Endothelial cell of hepatic sinusoid (primary cell): Measurements from ENCODE around the gene CAT.

Experiments used
- in situ Hi-C: cut with HindIII; loops from 2 replicates; pipeline ENCODE4 v1.10.0; 2017; ENCODE audit warnings: low sequenced_read_pairs

CAT gene

DNA sequence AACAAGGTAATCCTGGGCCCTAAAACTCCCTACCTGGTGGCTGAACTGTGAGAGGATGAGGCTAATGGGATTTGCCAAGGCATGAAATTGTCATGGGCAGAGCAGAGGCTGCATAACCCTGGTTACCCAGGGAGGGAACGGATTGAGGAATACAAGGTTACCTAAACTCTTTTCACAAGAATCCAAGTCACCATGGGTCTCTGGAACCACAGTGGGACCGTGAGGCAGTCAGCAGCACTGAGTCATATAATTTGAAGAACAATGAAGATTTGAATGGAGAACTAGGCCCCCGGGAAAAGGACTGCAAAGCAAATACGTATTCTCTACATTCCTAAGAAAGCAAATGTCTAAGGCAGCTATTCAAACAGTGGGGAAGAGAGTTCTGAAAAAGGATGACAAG, 19.8 kb downstream of the CAT start:
- in situ Hi-C loops, result no loop called here

DNA sequence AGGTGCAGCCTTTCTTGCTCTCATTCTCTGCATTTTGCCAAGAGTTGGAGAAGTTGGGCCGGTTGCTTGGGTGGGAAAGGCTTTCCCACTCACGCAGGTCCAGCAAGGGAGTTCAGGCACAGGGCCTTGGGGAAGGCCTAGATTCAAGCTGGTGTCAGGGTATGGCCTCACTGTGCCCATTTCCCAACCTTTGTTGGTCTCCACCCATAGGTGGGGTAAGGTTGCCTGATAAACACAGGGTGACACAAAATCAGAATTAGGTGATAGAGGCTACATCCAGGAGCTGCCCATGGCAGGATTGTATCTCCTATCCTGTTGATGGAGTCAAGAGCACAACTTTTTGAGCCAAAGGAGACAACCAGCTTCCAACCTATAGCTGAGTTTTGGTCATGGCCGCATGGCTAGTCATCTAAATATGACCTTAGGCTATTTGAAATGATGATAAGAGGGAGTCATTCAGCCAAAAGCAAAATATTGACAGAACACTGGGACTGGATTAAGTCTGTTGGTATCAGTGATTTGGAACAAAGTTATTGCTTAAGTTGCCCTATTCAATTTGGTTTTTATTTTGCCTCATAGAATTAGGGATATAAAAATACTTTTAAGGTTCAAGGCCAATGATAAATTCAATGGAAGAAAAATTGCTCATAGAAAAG, 20.9 kb downstream of the CAT start:
- in situ Hi-C loops, result no loop called here

DNA sequence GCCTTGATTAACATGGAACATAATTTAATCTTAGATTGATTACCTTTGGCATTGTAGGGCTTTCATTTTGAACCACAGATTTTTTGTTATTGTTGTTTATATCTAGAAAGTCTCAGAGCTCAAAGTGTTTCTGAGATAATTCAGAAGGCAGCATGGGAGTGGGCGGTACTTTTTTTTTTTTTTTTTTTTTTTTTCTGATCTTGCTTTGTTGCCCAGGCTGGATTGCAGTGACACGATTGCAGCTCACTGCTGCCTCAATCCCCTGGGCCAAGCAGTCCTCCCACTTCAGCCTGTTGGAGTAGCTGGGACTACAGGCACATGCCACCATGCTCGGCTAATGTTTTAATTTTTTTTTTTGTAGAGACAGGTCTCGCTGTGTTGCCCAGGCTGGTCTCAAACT, 21.5 kb downstream of the CAT start:
- in situ Hi-C loops, result no loop called here

DNA sequence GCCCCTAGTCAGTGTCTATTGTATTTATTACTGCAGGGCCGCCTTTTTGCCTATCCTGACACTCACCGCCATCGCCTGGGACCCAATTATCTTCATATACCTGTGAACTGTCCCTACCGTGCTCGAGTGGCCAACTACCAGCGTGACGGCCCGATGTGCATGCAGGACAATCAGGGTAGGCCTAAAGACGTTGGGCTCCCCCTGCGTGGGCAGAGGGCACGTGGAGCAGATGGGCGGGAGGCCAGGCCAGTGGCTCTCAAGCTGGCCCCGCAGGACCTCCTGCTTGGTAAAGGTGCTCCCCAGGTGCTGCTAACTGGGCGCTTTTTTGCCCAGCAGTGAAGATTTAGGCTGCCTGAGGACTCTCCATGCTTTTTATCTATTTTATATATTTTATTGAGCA, 22.5 kb downstream of the CAT start:
- in situ Hi-C loops, result no loop called here

DNA sequence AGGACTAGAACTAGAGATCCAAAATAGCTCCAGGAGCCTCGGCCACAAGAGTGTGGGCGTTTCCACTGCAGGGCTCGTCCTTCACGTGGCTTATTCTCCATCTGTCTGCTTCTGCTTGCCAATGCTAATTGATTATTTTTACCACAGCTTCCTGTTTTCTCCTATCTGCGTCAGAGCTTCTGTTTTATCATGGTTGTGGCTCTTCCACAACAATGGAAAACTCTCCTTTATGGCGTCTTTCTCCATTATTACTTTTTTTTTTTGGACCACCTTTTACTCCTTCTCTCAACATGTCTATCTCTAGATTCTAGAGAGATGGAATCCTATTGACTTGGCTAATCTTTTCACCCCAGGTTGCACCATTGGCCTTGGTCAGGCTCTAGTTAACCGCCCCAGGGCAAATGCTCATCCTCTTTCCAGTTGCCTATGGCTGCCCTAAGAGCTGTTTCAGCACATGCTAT, 25.9 kb downstream of the CAT start:
- in situ Hi-C loops, result loop anchor here (5.0 kb wide), 1 partner anchor 38 kb away; no protein-coding TSS in a partner anchor

DNA sequence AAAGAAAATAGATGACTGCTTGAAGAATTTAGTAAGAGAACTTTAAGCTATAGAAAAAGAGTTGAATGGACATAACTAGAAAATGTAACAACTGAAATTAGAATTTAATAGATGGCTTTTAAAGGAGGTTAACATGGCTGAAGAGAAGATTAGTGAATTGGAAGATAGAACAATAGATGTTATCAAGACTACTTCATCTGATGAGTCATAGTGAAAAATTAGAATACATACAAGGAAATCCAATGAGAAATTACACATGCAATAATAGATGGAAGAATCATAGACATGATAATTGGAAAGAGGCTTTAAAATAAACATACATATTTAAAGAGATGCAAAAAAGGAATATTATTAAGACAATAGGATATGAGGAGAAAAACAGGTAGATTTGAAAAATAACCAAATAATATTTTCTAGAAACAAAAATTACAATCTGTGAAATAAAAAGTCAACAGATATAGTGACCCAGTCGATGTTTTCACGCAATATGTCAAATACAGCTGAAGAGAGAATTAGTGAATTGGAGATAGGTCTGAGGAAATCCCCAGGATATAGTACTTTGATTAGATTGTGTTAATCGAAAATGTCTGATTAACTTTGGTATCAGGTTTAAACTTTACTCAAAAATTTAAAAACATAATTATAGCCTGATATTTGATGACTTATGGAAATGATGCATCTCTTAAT, 28.2 kb downstream of the CAT start:
- in situ Hi-C loops, result loop anchor here (5.0 kb wide), 1 partner anchor 35 kb away; no protein-coding TSS in a partner anchor

DNA sequence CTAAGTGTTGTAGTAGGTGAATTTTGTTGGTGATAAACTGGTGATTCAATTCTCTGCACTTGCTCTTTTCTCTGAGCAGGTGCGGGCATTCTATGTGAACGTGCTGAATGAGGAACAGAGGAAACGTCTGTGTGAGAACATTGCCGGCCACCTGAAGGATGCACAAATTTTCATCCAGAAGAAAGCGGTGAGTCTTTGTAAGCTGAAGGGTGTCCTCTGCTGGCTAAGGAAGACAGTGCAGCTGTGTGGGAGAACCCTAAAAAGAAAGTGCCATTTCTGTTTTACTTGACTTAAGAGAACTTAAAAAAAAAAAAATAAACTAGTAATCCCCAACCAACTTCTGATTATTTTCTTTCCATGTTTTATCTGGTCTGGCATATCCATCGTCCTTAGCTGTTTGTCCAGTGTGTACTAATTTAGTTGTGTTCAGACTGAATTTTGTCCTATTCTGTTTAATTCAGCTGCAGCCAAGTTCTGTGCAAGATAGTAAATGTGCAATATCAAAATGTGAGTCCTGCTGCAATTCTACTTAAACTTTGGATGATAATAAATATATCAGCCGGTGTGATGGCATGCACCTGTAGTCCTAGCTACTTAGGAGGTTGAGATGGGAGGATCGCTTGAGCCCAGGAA, 29.6 kb downstream of the CAT start:
- in situ Hi-C loops, result loop anchor here (5.0 kb wide), 1 partner anchor 34 kb away; no protein-coding TSS in a partner anchor

DNA sequence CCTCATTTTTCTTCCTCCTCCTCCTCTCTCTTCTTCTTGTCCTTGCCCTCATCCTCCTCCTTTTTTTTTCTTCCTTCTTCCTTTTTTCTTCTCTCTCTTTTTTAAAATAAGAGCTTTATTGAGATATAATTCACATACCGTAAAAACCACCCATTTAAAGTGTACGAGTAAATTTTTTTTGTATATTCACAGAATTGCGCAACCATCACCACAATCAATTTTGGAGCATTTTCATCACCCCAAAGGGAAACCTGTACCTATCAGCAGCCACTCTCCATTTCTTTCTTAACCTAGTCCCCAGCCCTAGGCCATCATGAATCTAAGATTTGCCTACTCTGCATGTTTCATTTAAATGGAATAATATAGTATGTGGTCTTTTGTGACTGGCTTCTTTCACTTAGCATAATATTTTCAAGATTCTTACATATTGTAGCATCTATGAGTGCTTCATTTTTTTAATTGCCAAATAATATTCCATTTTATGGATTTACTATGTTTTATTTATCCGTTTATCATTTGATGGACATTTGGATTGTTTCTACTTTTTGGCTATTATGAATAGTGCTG, 35.0 kb downstream of the CAT start:
- in situ Hi-C loops, result no loop called here

DNA sequence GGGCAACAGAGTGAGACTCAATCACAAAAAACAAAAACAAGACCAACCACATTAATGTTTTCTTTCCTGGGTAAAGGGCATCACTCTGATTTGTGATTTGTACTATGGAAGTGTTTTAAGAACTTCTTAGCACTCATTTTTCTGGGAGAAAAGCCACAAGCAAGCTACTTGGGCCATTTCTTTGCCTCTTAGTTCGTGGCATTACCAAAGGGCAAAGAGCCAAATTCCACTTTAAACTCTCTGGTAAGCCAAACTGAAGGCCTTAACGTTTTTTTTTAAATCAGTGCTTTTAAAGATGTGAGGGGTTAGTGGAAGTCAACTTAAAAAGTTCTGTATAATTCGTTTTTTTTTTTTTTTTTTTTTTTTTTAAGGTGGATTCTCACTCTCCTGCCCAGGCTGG, 36.9 kb downstream of the CAT start:
- in situ Hi-C loops, result no loop called here

DNA sequence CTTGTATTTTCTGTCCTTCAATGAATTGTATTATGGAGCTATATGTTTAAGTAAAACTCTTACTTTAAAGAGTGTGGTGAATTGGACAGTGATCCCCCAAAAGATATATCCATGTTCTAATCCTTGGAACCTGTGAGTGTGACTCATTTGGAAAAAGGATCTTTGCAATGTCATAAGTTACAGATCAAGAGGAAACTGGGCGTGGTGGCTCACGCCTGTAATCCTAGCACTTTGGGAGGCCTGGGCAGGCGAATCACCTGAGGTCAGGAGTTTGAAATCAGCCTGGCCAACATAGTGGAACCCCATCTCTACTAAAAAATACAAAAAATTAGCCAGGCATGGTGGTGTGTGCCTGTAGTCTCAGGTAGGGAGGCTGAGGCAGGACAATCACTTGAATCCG, 38.1 kb downstream of the CAT start:
- in situ Hi-C loops, result no loop called here

DNA sequence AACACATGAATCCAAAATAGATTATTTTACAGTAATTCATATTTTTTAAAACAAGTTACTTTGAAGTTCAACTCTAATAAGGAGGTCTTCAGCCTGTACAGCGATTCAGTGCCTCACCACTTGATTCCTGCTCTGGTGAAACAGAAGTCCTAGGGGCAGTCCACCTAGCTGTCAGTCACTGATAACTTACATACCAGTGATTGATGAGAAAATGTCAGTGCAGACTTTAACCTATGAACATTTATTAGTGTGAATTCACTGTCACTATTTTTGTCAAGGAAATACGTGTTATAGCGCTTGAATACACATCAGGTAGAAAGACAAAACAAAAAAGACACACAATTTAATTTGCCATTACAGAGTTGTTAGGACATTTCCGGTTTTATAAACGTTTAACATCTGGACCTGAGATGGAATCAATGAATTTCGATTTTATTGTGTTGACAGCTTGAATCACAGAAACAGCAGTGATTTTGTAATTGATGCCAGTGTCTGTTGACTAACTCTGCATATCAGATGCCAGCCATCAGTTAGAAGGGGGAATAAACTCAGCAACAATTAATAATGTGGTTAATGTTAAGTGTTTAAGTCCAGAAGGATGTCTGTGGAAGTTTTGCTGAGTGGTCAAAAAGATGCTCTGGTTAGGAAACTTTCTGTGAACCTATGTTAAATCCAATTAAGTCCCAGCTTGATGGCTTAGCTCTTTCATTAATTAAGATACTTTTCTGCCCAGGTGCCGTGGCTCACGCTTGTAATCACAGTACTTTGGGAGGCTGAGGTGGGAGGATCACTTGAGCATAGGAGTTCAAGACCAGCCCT, 40.3 kb downstream of the CAT start:
- in situ Hi-C loops, result no loop called here

DNA sequence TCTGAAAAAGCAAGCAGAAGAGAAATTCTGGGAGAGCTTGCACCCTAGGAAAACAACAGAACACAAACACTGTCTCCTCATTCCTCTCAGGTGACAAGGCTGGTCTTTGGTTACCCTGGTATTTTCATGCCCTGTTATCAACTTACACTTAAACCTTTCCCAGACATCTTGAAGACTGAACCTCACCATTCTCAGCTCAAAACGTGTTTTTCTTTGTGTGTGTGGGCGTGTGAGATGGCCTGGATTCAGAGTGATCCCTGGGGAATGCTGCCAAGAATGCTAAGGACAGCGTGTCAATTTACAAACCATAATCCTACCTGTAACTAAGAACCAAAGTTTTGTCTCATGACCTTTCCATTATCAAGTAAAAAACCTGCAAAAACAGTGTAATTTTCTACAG, 41.6 kb downstream of the CAT start:
- in situ Hi-C loops, result no loop called here

DNA sequence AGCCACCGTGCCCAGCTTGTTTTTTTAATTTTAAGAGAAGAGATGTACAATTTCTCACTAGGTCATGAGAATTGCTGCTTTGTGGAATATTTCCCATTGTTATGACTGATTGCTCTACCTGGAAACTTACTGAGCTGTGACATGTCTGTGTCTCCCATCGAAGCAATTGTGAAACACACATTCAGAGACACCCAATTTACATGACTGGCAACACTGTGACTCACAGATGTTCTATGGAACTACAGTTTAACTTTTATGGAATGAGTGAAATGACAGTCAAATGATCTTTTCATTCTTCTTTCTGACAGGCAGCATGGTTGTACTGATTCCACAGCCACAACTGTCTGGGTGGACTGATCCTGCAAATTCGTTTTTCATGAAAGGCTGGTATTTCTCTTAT, 42.6 kb downstream of the CAT start:
- in situ Hi-C loops, result no loop called here

DNA sequence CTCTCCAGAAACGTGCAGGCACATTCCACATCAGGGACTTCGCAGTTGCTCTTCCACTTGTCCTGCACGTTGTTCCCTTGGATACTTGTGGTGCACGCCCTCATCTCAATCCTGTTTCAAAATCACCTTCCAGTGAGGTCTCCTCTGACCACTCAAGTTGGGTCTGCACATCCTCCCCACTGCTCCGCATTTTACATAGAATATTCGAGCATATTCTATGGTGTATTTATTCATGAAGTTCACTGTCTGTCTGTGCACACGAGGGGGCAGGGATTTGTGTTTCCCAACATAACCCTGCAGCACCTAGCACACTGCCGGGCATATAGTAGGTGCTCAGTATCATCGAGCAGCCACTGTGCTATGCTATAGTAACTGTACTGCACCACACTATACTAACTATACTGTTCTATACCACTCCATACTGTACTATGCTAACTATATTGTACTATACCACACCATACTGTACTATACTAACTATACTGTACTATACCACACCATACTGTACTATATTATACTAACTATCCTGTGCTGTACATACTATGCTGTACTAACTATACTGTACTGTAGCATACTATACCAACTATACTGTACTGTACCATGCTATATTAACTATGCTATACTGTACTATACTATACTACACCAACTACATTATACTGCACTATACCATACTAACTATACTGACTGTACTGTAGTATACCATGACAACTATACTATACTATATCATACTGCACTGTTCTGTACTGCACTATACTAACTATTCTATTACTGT, 44.6 kb downstream of the CAT start:
- in situ Hi-C loops, result no loop called here

DNA sequence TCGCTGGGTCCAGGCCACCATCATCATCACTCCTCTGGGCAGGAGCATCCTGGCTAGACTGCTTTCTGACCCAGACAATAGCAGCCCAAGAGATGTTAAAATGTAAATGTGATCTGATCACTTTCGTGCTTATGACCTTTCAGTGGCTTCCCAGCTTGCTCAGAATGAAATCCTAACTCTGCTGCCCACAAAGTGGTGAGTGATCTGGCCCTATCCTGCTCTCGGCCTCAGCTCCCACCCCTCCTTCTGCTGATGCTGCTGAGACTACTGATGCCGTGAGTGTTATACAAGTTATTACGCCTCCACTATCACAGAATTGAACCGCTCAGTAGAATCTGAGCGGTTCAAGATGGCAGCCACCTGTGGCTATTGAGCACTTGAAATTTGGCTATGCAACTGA, 48.7 kb downstream of the CAT start:
- in situ Hi-C loops, result no loop called here

DNA sequence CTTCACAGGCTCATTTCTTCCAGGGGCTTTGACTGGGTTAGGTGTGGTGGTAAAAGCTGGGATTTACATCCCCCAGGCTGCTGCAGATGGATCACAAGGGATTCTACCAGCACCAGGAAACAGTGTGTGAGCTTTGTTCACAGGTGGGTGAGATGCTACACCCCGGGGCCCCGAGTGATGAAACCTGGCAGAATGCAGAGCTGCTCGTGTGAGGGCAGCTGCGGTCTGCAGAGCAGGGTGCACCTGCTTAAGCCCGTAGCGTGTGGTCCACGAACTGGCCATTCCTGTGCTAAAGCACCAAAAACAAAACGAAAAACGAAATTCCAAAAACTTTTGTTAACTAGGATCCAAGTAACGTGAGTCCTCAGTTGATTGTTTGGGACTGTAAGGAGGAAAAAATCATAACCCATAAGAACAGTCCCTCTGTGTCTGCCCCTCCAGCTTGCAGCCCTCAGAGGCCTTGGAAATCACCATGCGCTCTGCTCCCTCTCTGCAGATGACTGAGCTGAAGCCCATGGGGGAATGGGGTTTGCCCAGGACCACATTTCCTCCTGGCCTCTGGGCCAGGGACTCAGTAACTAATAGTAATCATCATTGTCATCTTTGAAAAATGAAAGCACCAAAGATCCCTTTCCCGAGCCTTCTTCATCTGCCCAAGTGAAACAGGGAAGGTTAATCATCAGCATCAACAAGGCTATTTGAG, 50.3 kb downstream of the CAT start:
- in situ Hi-C loops, result no loop called here

DNA sequence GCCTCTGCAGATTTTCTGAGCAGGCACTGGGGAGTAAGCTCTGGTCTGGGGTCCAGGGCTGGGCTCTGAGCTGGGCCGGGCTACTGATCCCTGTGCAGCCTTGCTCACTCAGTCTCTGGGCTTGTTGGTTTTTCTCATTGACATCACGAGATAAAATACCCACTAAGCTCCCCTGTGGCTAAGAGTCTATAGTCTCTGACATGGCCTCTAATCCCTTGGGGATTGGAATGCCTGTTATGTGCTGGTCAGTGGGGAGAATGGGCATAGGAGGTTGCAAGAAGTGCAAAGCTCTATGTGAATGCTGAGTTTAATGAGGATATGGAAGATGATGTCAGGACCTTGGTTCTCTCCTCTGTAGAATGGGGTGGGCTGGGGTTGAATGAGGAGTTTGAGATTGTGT, 51.6 kb downstream of the CAT start:
- in situ Hi-C loops, result no loop called here

DNA sequence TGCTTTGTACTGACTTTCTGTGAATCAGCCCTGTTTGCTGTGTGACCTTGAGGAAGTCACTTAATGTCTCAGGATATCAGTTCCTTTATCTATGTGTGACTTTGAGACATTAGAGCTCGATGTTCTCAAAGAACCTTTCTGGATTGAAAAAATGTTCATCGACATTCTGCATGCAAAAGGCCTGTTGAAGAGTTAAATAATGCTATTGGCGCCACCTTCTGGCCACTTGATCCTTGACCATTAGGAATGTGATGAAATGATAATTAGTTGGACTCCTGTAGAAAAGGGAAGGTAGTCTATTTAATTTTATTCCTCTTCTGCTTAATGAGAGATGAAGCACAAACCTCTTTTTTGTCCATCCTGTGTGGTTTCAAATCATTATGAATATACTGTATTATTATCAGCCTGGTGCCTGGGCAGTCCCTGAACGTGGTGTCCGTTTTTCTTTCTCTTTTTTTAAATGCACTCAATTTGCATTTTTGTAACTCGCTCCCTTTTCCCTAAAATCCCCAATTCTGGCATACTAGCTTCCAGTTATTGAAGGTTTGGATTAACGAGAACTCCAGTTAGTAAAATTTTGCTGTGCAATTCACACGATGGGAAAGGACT, 54.2 kb downstream of the CAT start:
- in situ Hi-C loops, result no loop called here

DNA sequence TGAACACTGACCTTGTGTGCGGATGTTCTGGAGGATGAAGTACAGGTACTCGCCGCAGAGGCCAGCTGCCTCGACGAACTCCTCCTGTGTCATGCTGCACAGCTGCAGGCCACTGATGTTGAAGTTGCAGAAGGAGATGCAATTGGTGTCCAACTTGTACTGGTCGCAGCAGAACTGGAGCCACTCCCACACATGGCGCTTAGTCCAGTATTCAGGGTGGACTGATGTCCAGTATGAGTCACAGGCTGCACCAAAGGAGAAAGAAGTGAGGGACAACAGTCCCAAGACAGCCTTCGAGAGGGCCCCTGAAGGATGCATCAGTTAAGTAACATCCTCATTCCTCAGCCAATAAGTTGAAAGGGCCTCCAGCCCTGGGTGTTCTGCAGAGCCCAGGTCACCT, 54.7 kb downstream of the CAT start:
- in situ Hi-C loops, result no loop called here
